Inflammatory macrophage (primary cell): Measurements from ENCODE around the gene FOXP1.

Experiments
- DNase-seq, 2 donors: peaks; one replicate each; pipeline ENCODE4 v3.0.0-alpha.2; 2020 to 2022

The FOXP1 gene

GRCh38 chr3:71166339-71167240 is 416.9 kb downstream of the FOXP1 start:
- DNase-seq: no peak

- no peak for DNase-seq
These were observed 418.6 kb downstream of the FOXP1 start for GRCh38 chr3:71164881-71165280.

GRCh38 chr3:71163198-71163918 is 420.2 kb downstream of the FOXP1 start:
- DNase-seq: no peak

GRCh38 chr3:71162221-71162620 is 421.3 kb downstream of the FOXP1 start:
- DNase-seq: no peak

- no peak for DNase-seq
These were observed 422.6 kb downstream of the FOXP1 start for GRCh38 chr3:71160785-71161546.

- DNase-seq: no peak
These were observed 427.4 kb downstream of the FOXP1 start for GRCh38 chr3:71156062-71156665.

GRCh38 chr3:71154846-71155245 is 428.7 kb downstream of the FOXP1 start:
- DNase-seq: no peak

GRCh38 chr3:71153713-71154112 is 429.8 kb downstream of the FOXP1 start:
- DNase-seq: no peak

- no peak for DNase-seq
These were observed 430.6 kb downstream of the FOXP1 start for GRCh38 chr3:71152892-71153265.

- DNase-seq: no peak
These were observed 431.3 kb downstream of the FOXP1 start for GRCh38 chr3:71152039-71152891.

GRCh38 chr3:71149959-71150954 is 433.3 kb downstream of the FOXP1 start:
- DNase-seq: no peak

GRCh38 chr3:71148455-71149060 is 435.0 kb downstream of the FOXP1 start:
- no peak for DNase-seq

- no peak for DNase-seq
These were observed 436.9 kb downstream of the FOXP1 start for GRCh38 chr3:71146673-71147072.

- no peak for DNase-seq
These were observed 437.6 kb downstream of the FOXP1 start for GRCh38 chr3:71145954-71146353.

GRCh38 chr3:71144525-71145253 is 438.8 kb downstream of the FOXP1 start:
- DNase-seq: no peak

- no peak for DNase-seq
These were observed 440.0 kb downstream of the FOXP1 start for GRCh38 chr3:71143493-71143892.

GRCh38 chr3:71142441-71143161 is 440.9 kb downstream of the FOXP1 start:
- peak; percentile 23 to 42 for DNase-seq

- no peak for DNase-seq
These were observed 443.1 kb downstream of the FOXP1 start for GRCh38 chr3:71140477-71140876.

- DNase-seq: no peak
These were observed 444.0 kb downstream of the FOXP1 start for GRCh38 chr3:71139496-71139895.
